ENCODE measurements around the gene CIAO3. TPM values are rescaled to one million over a fixed set of nuclear protein-coding genes. Genes with fewer than 3 reads are reported as not detected.

CIAO3 gene
- total and polyA plus RNA-seq, 10 of the 15 experiments (the other 5 are each of a cell fraction or from before 2014, with no cell fraction given): 1.4 to 37.5 (median 30.8) TPM

- DNase-seq (ENCODE audit: low read depth, low spot score) (no peak), FAIRE-seq (no peak), ATAC-seq (no peak)
- H3K27me3 ChIP-seq (replicated peaks in 1 of 2; ENCODE audit: control insufficient read depth in 2 of 2, insufficient read depth in 2 of 2, low read length in 1 of 2): no peaks in the 10 kb centered on the region
- intact Hi-C loops (cut with micrococcal nuclease; ENCODE audit: unreplicated experiment): no loop called here
- peaks cover 2 to 7% of the 10 kb centered on the region in 2 experiments; a peak in 3 of 4 replicates for H3K36me3 ChIP-seq (ENCODE audit: control insufficient read depth in 2 of 2, insufficient read depth in 2 of 2, low read length in 1 of 2)
- H3K4me1 ChIP-seq (ENCODE audit: control insufficient read depth, insufficient read depth, low read length): peaks cover 15% of the 10 kb centered on the region
- no peak overlapping the region for H2AFZ ChIP-seq (ENCODE audit: control insufficient read depth, low read depth, low read length)
- H3K79me2 ChIP-seq (ENCODE audit: control insufficient read depth, insufficient read depth, low read length): no peaks in the 10 kb centered on the region; the same call in 1 of the 2 replicates
- SMC1A ChIA-PET (ENCODE audit: uncharacterized antibody, unreplicated experiment): no interaction called here
- no peak overlapping the region for H3K4me2 ChIP-seq (ENCODE audit: control insufficient read depth, insufficient read depth)
- H3K27ac ChIP-seq (ENCODE audit: control insufficient read depth, insufficient read depth): no peak overlapping the region
- no TSS peak for BruUV-seq (replicated peaks)
- CTCF ChIA-PET: interaction anchor here (0.7 to 1.4 kb wide), 4 partner anchors 10 to 882 kb away, joined by 3 to 6 read pairs (median 4); partner anchors contain the start of genes CIAO3 and IFT140
- RAD21 ChIA-PET (ENCODE audit: unreplicated experiment): no interaction called here
- H3K9me3 ChIP-seq (replicated peaks; ENCODE audit: control insufficient read depth, insufficient read depth, low read length): no peaks in the 10 kb centered on the region
- in situ Hi-C loops (cut with MboI): no loop called here
- no peak overlapping the region for H3K9ac ChIP-seq (ENCODE audit: control insufficient read depth, insufficient read depth, low read length)
- 93% methylated on average over 37 of the region's 37 CpGs for WGBS (ENCODE audit: insufficient coverage, insufficient replicate concordance, low lambda C conversion rate, missing lambda C conversion rate)
- POLR2A ChIA-PET: interaction anchor here (1.4 to 6.3 kb wide), 2 partner anchors 8 to 9 kb away, joined by 6 to 60 read pairs; partner anchors contain the start of genes ANTKMT and CIAO3
- TF ChIP-seq ZBTB40 (IDR thresholded peaks at IDR 0.05; ENCODE audit: borderline replicate concordance): no peak
- no peak for TF ChIP-seq CTCF (IDR thresholded peaks at IDR 0.05 in 2 of 3, conservative IDR thresholded peaks at IDR 0.05 in 1 of 3; ENCODE audit: control insufficient read depth in 2 of 3, extremely low read depth in 1 of 3, insufficient read depth in 1 of 3, low read depth in 3 of 3, low read length in 3 of 3)
- no peak overlapping the region for H3K4me3 ChIP-seq
- H4K20me1 ChIP-seq (ENCODE audit: control insufficient read depth, insufficient read depth): no peaks in the 10 kb centered on the region
Observed at GRCh38 chr16:729768-730665, 10.8 kb downstream of the CIAO3 start.

All from GM12878 (cell line).